Kidney (tissue), 14 donors: ENCODE measurements around the gene PODN. TPM values are rescaled to one million over a fixed set of nuclear protein-coding genes. Genes with fewer than 3 reads are reported as not detected.

Experiments used
- DNase-seq, 5 donors: peaks; one replicate each; pipeline ENCODE4 v3.0.0-alpha.2; 2013 to 2020
- FAIRE-seq: peaks from 2 replicates; lab custom pipeline; 2012; peaks lifted over from hg19 to GRCh38; lab: Jason Lieb, UNC
- H3K27ac ChIP-seq, 2 donors: one replicate each; pipeline ENCODE4 v1.7.0; 2013; ENCODE audit warnings: low read depth in 2 of 2, low read length in 2 of 2, inconsistent platforms in 1 of 2
- H3K27me3 ChIP-seq: one replicate; pipeline ENCODE4 v1.7.1; 2013; ENCODE audit warnings: low read length, inconsistent platforms; ENCODE audit not compliant: control insufficient read depth, insufficient read depth
- H3K36me3 ChIP-seq, 3 donors: one replicate each; pipeline versions ENCODE4 v1.7.0 to v1.7.1; 2013; ENCODE audit warnings: low read length in 3 of 3, control low read depth in 1 of 3, inconsistent platforms in 1 of 3; ENCODE audit not compliant: insufficient read depth in 3 of 3, control insufficient read depth in 2 of 3
- H3K4me1 ChIP-seq, 3 donors: one replicate each; pipeline versions ENCODE4 v1.7.0 to v1.7.1; 2013; ENCODE audit warnings: low read length in 3 of 3, inconsistent platforms in 1 of 3, low read depth in 1 of 3; ENCODE audit not compliant: control insufficient read depth in 2 of 3, insufficient read depth in 2 of 3
- H3K4me3 ChIP-seq, 3 donors: one replicate each; pipeline versions ENCODE4 v1.7.0 to v1.8.1; 2013; ENCODE audit warnings: low read length in 3 of 3, control low read depth in 1 of 3, inconsistent platforms in 1 of 3
- H3K9ac ChIP-seq, 3 donors: one replicate each; pipeline versions ENCODE4 v1.7.0 to v1.7.1; 2013; ENCODE audit warnings: low read length in 3 of 3, control low read depth in 1 of 3, inconsistent platforms in 1 of 3
- H3K9me3 ChIP-seq, 3 donors: one replicate each; pipeline versions ENCODE4 v1.7.0 to v1.7.1; 2013; ENCODE audit warnings: low read length in 3 of 3, control low read depth in 1 of 3, inconsistent platforms in 1 of 3; ENCODE audit not compliant: control insufficient read depth in 2 of 3, insufficient read depth in 1 of 3
- CTCF ChIP-seq: IDR thresholded peaks from 3 replicates; pipeline ENCODE4 v1.5.1; 2012; ENCODE audit warnings: mild to moderate bottlenecking, moderate library complexity, borderline replicate concordance; ENCODE audit not compliant: insufficient read depth; ENCODE audit errors: extremely low read depth
- intact Hi-C: fragments of 100-400 bp; cut with DNase I; formaldehyde crosslinking; loops from one replicate; pipeline ENCODE4 v1.11.1; 2022
- polyA plus RNA-seq: library from polyadenylated mRNA; stranded (reverse); fragments of 350-450 nt; fragmentation: Illumina TruSeq; extraction: RNeasy Lipid Tissue Mini Kit (QIAGEN cat#74804); gene quantifications from one replicate; pipeline ENCODE4 v1.2.3, GENCODE V29; 2014; ENCODE audit warnings: low read depth, low replicate concordance; ENCODE audit not compliant: insufficient read depth
- total RNA-seq: library from RNA; stranded (reverse); fragmentation: NEBNext Ultra II Directional; extraction: Animal tissue kit (Norgen Biotek cat#: 25700); gene quantifications from one replicate; pipeline ENCODE4 v1.2.1, GENCODE V29; 2021
- donor health status: control.
- donor health status: control.
- donor health status: control.
- donor health status: control.
- donor health status: control.
- donor health status: DM: yes; HTN: yes; CAD: no.
- donor health status: Normal renal cell carcinoma (clear cell type).

Gene PODN
- total and polyA plus RNA-seq, 2 donors from 2014 or later: 1.4 to 8.1 TPM

- intact Hi-C loops: no loop called here
- Histone ChIP-seq H3K27ac (no peak overlapping the region), H3K4me1 (no peaks in the 10 kb centered on the region), H3K9me3 (no peaks in the 10 kb centered on the region), H3K4me3 (no peak overlapping the region), H3K9ac (no peak overlapping the region), H3K27me3 (no peaks in the 10 kb centered on the region), H3K36me3 (no peaks in the 10 kb centered on the region)
- no peak for FAIRE-seq
- peak in 1 of 5 donors; percentile 44 for DNase-seq
- TF ChIP-seq CTCF: no peak
Observed at GRCh38 chr1:53080769-53081168, 18.8 kb downstream of the PODN start.

GRCh38 chr1:53081384-53082066 lies 19.5 kb downstream of the PODN start:
- Histone ChIP-seq H3K36me3 (no peaks in the 10 kb centered on the region), H3K27me3 (no peaks in the 10 kb centered on the region), H3K4me3 (no peak overlapping the region), H3K9ac (no peak overlapping the region), H3K4me1 (no peaks in the 10 kb centered on the region), H3K27ac (no peak overlapping the region), H3K9me3 (no peaks in the 10 kb centered on the region)
- peak in 1 of 5 donors; percentile 48 for DNase-seq
- intact Hi-C loops: no loop called here
- FAIRE-seq: no peak
- no peak for TF ChIP-seq CTCF

GRCh38 chr1:53082826-53083455 lies 20.9 kb downstream of the PODN start:
- FAIRE-seq: no peak
- H3K9ac ChIP-seq: no peak overlapping the region
- DNase-seq: peak in 2 of 5 donors; percentile 10 to 29
- intact Hi-C loops: no loop called here
- H3K4me3 ChIP-seq: no peak overlapping the region
- no peaks in the 10 kb centered on the region for H3K4me1 ChIP-seq
- TF ChIP-seq CTCF: no peak
- H3K27me3 ChIP-seq: no peaks in the 10 kb centered on the region
- no peaks in the 10 kb centered on the region for H3K36me3 ChIP-seq
- no peak overlapping the region for H3K27ac ChIP-seq
- no peaks in the 10 kb centered on the region for H3K9me3 ChIP-seq
